ENCODE results near the gene CATSPERZ.

DNA sequence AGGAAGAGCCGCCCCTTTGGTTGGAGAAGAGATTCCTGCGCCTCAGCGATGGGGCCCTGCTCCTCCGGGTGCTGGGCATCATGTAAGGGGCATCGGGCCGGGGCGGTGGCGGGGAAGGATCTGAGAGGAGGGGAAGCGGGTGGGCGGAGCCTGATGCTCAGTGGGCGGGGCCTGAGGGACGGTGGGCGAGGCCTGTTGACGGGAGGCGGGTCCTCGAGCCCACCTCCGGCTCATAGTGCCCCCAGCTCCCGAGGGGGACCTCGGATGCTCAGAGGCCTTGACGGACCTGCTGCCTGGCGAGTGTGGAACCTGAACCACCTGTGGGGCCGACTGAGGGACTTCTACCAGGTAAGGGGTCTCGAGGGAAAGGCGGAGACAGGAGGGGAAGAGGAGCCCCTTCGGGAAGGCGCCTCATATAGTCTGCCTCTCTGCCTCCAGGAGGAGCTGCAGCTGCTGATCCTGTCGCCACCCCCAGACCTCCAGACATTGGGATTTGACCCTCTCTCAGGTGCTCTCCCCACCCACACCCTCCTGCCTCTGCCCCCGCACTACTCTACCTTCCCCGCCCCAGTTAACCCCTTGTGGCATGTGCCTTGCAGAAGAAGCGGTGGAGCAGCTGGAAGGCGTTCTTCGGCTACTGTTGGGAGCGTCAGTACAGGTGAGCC is 40.6 kb downstream of the CATSPERZ start:
- TF ChIP-seq EZH2 (IDR thresholded peaks at IDR 0.05; ENCODE audit: insufficient read depth, poor library complexity, severe bottlenecking) (no peak), EZH2phosphoT487 (IDR thresholded peaks at IDR 0.05; ENCODE audit: insufficient read depth, low read depth) (no peak)
